ENCODE results near the gene IFT172. TPM values are rescaled to one million over a fixed set of nuclear protein-coding genes. Genes with fewer than 3 reads are reported as not detected.

IFT172 gene
- total RNA-seq, 1 experiment from 2014 or later = 21.9 TPM

DNA sequence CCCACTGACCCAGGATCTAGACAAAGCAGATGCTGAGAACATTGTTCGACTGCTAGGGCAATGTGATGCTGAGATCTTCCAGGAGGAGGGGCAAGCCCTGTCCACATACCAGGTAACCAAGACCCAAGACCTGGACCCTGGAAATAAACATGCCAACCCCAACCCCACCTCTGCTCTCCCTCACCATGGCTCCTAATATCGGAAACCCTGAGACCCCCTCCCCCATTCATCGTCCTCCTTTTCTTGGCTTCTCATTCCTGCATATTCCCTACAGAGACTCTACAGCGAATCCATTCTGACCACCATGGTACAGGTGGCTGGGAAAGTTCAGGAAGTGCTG, 7.7 kb upstream of the IFT172 start:
- Mint-ChIP-seq H3K27ac (ENCODE audit: unreplicated experiment) (no peak overlapping the region), H3K36me3 (ENCODE audit: insufficient read depth, unreplicated experiment) (no peaks in the 10 kb centered on the region), H3K9me3 (ENCODE audit: unreplicated experiment) (no peaks in the 10 kb centered on the region), H3K27me3 (ENCODE audit: insufficient read depth, unreplicated experiment) (peaks cover 6% of the 10 kb centered on the region), H3K4me3 (ENCODE audit: unreplicated experiment) (no peak overlapping the region), H3K4me1 (ENCODE audit: low read depth, unreplicated experiment) (peaks cover 8% of the 10 kb centered on the region)
- BruUV-seq (replicated peaks) = no TSS peak
- Histone ChIP-seq H3K27me3 (replicated peaks; ENCODE audit: control insufficient read depth, insufficient read depth, low read length) (no peaks in the 10 kb centered on the region), H3K9me3 (no peaks in the 10 kb centered on the region), H3K36me3 (ENCODE audit: control insufficient read depth, insufficient read depth, low read length) (no peaks in the 10 kb centered on the region), H3K4me1 (peaks cover 23% of the 10 kb centered on the region; the same call in 1 of the 2 replicates), H3K4me3 (ENCODE audit: low read depth, low read length) (no peak overlapping the region)
- ChIA-PET POLR2A (no interaction called here), CTCF (no interaction called here)
- intact Hi-C loops (cut with micrococcal nuclease; ENCODE audit: unreplicated experiment) = loop anchor here (10.0 kb wide), 1 partner anchor 92 kb away; the partner anchor contains the start of gene PPM1G
- DNase-seq = no peak
- no peak for TF ChIP-seq CTCF (IDR thresholded peaks at IDR 0.05; ENCODE audit: insufficient read depth in 1 of 2, low read depth in 1 of 2, low read length in 1 of 2, severe bottlenecking in 1 of 2, unreplicated experiment in 1 of 2)

DNA sequence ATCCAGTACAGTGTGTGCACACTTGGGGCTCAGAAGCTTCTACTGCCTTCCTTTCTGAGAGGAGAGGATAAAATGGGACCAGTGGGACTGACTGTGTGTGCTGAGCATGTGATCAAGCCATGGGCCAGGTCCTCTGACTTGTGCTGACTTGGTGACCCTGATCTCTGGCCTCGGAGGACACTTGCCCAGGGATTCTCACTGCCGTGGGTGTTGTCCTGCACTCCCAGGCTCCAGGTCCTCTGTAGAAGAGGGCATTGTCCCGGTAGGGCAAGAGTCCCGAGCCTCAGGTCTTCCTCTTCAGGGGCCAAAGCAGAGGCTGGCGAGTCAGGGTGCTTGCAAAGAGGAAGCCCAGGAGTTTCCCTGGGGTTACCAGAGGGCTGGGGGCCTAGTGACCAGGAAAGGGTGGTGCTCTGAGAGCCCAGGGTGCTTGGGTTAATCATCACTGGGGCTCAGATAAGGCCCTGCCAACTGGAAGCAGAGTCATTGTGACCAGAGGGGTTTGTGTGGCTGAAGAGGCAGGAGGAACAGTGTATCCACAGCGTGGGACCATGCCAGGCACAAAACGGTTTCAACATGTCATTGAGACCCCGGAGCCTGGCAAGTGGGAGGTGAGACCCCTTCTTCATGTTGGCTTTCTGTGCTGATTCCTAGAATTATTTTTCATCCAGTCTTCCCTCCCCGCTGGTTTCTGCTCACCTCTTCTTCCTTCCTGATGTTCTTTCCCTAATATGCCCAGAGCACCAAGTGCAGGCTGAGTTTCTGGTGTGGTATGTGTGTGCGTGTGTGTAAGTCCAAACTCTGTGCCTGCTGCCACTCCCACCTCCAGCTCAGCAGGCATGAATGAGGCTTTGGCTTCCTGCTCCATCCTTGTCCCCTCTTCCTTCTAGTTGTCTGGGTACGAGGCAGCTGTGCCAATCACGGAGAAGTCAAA, 7.1 kb upstream of the IFT172 start, which contains the start of gene GCKR:
Gene GCKR, plus strand, starts transcription at position 483 of the 931 bp plus-strand sequence. Its CDS starts 66 bp downstream, at position 549.
- intact Hi-C loops (cut with micrococcal nuclease; ENCODE audit: unreplicated experiment) = loop anchor here (10.0 kb wide), 1 partner anchor 92 kb away; the partner anchor contains the start of gene PPM1G
- peak within 1 kb of the TSS; percentile 14 for H3K27ac Mint-ChIP-seq (ENCODE audit: unreplicated experiment)
- H3K36me3 Mint-ChIP-seq (ENCODE audit: insufficient read depth, unreplicated experiment) = no peaks in the 10 kb centered on the region
- no peak for TF ChIP-seq CTCF (IDR thresholded peaks at IDR 0.05; ENCODE audit: insufficient read depth in 1 of 2, low read depth in 1 of 2, low read length in 1 of 2, severe bottlenecking in 1 of 2, unreplicated experiment in 1 of 2)
- H3K4me1 ChIP-seq = peaks cover 23% of the 10 kb centered on the region; the same call in 1 of the 2 replicates
- BruUV-seq (replicated peaks) = no TSS peak
- no peaks in the 10 kb centered on the region for H3K9me3 ChIP-seq
- H3K36me3 ChIP-seq (ENCODE audit: control insufficient read depth, insufficient read depth, low read length) = no peaks in the 10 kb centered on the region
- no peaks in the 10 kb centered on the region for H3K9me3 Mint-ChIP-seq (ENCODE audit: unreplicated experiment)
- H3K4me1 Mint-ChIP-seq (ENCODE audit: low read depth, unreplicated experiment) = peaks cover 8% of the 10 kb centered on the region
- no peaks in the 10 kb centered on the region for H3K27me3 ChIP-seq (replicated peaks; ENCODE audit: control insufficient read depth, insufficient read depth, low read length)
- H3K4me3 ChIP-seq (ENCODE audit: low read depth, low read length) = no peak within 1 kb of the TSS
- POLR2A ChIA-PET = no interaction called here
- DNase-seq = peak; percentile 11 to 55
- H3K4me3 Mint-ChIP-seq (ENCODE audit: unreplicated experiment) = peak within 1 kb of the TSS; percentile 88
- CTCF ChIA-PET = no interaction called here
- H3K27me3 Mint-ChIP-seq (ENCODE audit: insufficient read depth, unreplicated experiment) = peaks cover 6% of the 10 kb centered on the region

DNA sequence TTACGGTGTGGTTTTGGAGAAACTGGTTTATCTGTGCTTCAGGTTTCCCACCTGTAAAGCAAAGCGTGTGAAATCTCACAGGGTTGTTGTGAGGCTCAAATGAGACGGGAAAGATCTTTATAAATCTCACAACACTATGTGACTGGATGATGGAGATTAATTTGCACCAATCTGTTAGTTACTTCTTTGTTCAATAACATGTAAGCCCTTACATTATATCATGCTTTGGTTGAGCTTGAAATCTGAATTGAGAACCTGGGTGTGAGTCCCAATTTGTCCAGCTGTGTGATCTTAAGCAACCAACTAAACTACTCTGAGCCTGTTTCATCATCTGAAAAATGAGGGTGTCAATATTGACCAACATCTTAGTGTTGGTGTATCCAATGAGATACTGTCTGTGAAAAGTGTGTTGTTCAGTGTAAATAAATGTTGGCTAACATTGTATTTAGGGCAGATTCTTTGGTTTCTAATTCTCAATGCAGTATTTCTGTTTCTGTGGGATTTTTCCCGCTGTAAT, 6.4 kb upstream of the IFT172 start:
- H3K27me3 ChIP-seq (replicated peaks; ENCODE audit: control insufficient read depth, insufficient read depth, low read length) = no peaks in the 10 kb centered on the region
- no peaks in the 10 kb centered on the region for H3K36me3 Mint-ChIP-seq (ENCODE audit: insufficient read depth, unreplicated experiment)
- H3K4me1 ChIP-seq = peaks cover 23% of the 10 kb centered on the region; the same call in 1 of the 2 replicates
- H3K9me3 ChIP-seq = no peaks in the 10 kb centered on the region
- no peak for DNase-seq
- H3K9me3 Mint-ChIP-seq (ENCODE audit: unreplicated experiment) = no peaks in the 10 kb centered on the region
- ChIA-PET CTCF (no interaction called here), POLR2A (no interaction called here)
- no TSS peak for BruUV-seq (replicated peaks)
- peak overlapping the region; percentile 88 for H3K4me3 Mint-ChIP-seq (ENCODE audit: unreplicated experiment)
- H3K27ac Mint-ChIP-seq (ENCODE audit: unreplicated experiment) = peak overlapping the region; percentile 14
- peaks cover 6% of the 10 kb centered on the region for H3K27me3 Mint-ChIP-seq (ENCODE audit: insufficient read depth, unreplicated experiment)
- intact Hi-C loops (cut with micrococcal nuclease; ENCODE audit: unreplicated experiment) = loop anchor here (10.0 kb wide), 1 partner anchor 91 kb away; the partner anchor contains the start of gene PPM1G
- H3K4me3 ChIP-seq (ENCODE audit: low read depth, low read length) = no peak overlapping the region
- TF ChIP-seq CTCF (IDR thresholded peaks at IDR 0.05; ENCODE audit: insufficient read depth in 1 of 2, low read depth in 1 of 2, low read length in 1 of 2, severe bottlenecking in 1 of 2, unreplicated experiment in 1 of 2) = no peak
- no peaks in the 10 kb centered on the region for H3K36me3 ChIP-seq (ENCODE audit: control insufficient read depth, insufficient read depth, low read length)
- H3K4me1 Mint-ChIP-seq (ENCODE audit: low read depth, unreplicated experiment) = peaks cover 8% of the 10 kb centered on the region
